ENCODE data around the gene FAT1.

FAT1 gene

GRCh38 chr4:186722796-186723291 lies 812 bp downstream of the FAT1 start (continued):
- TF ChIP-seq ZNF146 (tag by site-specific recombination; IDR thresholded peaks at IDR 0.05) (no peak), INSM2 (tag by site-specific recombination; IDR thresholded peaks at IDR 0.05) (no peak), ZNF10 (tag by site-specific recombination; IDR thresholded peaks at IDR 0.05) (no peak), YY1 (tag by site-specific recombination; IDR thresholded peaks at IDR 0.05) (no peak), SCRT1 (tag by site-specific recombination; IDR thresholded peaks at IDR 0.05; ENCODE audit: borderline replicate concordance) (0 out of 2 replicates have a peak, but pooled peaks have one; percentile 40), ZNF792 (tag by site-specific recombination; IDR thresholded peaks at IDR 0.05) (no peak), ZNF560 (tag by site-specific recombination; IDR thresholded peaks at IDR 0.05; ENCODE audit: borderline replicate concordance) (no peak), TRIM28 (IDR thresholded peaks at IDR 0.05; ENCODE audit: borderline replicate concordance, low read length) (no peak), ZSCAN23 (tag by site-specific recombination; IDR thresholded peaks at IDR 0.05) (no peak)

GRCh38 chr4:186719925-186720694 lies 3.5 kb downstream of the FAT1 start:
- peaks cover 0 to 4% of the 10 kb centered on the region in 2 experiments; a peak in 1 of 3 replicates for H3K36me3 ChIP-seq (ENCODE audit: control insufficient read depth in 2 of 2, insufficient read depth in 1 of 2, low read length in 2 of 2)
- no peaks in the 10 kb centered on the region for H3K4me1 ChIP-seq (ENCODE audit: control insufficient read depth, insufficient read depth, low read length)
- TF ChIP-seq SCRT2 (tag by site-specific recombination; IDR thresholded peaks at IDR 0.05) (peak; percentile 95), ZNF654 (tag by site-specific recombination; IDR thresholded peaks at IDR 0.05; ENCODE audit: low read depth) (peak; percentile 56), ZNF214 (tag by site-specific recombination; IDR thresholded peaks at IDR 0.05; ENCODE audit: borderline replicate concordance) (no peak), ZNF37A (tag by site-specific recombination; IDR thresholded peaks at IDR 0.05) (no peak), MYNN (tag by site-specific recombination; IDR thresholded peaks at IDR 0.05; ENCODE audit: borderline replicate concordance) (no peak), ZNF18 (tag by site-specific recombination; IDR thresholded peaks at IDR 0.05) (no peak), ZNF341 (tag by site-specific recombination; IDR thresholded peaks at IDR 0.05; ENCODE audit: low read depth) (no peak), ZNF514 (tag by site-specific recombination; IDR thresholded peaks at IDR 0.05) (no peak), ZNF777 (tag by site-specific recombination; IDR thresholded peaks at IDR 0.05; ENCODE audit: borderline replicate concordance) (no peak), ZNF2 (tag by site-specific recombination; IDR thresholded peaks at IDR 0.05) (peak; percentile 95), ZNF202 (tag by site-specific recombination; IDR thresholded peaks at IDR 0.05; ENCODE audit: borderline replicate concordance) (no peak), SETDB1 (IDR thresholded peaks at IDR 0.05; ENCODE audit: insufficient read length, low read length) (peak; percentile 88)
- ChIA-PET CTCF (interaction anchor here (0.5 to 2.5 kb wide), 11 partner anchors 11 to 812 kb away, joined by 3 to 13 read pairs (median 3); no protein-coding TSS in a partner anchor), POLR2A (no interaction called here)
- no peak overlapping the region for H3K4me3 ChIP-seq (ENCODE audit: low read depth, low read length)
- H3K27ac ChIP-seq (ENCODE audit: extremely low read depth, low read depth, low read length), result no peak overlapping the region
- H3K9me3 ChIP-seq (ENCODE audit: control insufficient read depth, insufficient read depth, low read depth, low read length), result no peaks in the 10 kb centered on the region

- H3K9me3 ChIP-seq (ENCODE audit: control insufficient read depth, insufficient read depth, low read depth, low read length), result no peaks in the 10 kb centered on the region
- no peaks in the 10 kb centered on the region for H3K4me1 ChIP-seq (ENCODE audit: control insufficient read depth, insufficient read depth, low read length)
- ChIA-PET POLR2A (no interaction called here), CTCF (no interaction called here)
- H3K4me3 ChIP-seq (ENCODE audit: low read depth, low read length), result no peak overlapping the region
- H3K27ac ChIP-seq (ENCODE audit: extremely low read depth, low read depth, low read length), result no peak overlapping the region
- peaks cover 0 to 4% of the 10 kb centered on the region in 2 experiments; a peak in 1 of 3 replicates for H3K36me3 ChIP-seq (ENCODE audit: control insufficient read depth in 2 of 2, insufficient read depth in 1 of 2, low read length in 2 of 2)
- no peak for TF ChIP-seq ZNF394 (tag by site-specific recombination; IDR thresholded peaks at IDR 0.05; ENCODE audit: borderline replicate concordance)
- no peak for TF ChIP-seq ZNF174 (tag by site-specific recombination; IDR thresholded peaks at IDR 0.05)
- TF ChIP-seq ZNF24 (tag by site-specific recombination; IDR thresholded peaks at IDR 0.05), result no peak
- no peak for TF ChIP-seq ZNF558 (tag by site-specific recombination; IDR thresholded peaks at IDR 0.05)
- no peak for TF ChIP-seq ZBTB6 (tag by site-specific recombination; IDR thresholded peaks at IDR 0.05)
- no peak for TF ChIP-seq ZBTB17 (tag by site-specific recombination; IDR thresholded peaks at IDR 0.05)
- TF ChIP-seq ZFP3 (tag by site-specific recombination; IDR thresholded peaks at IDR 0.05; ENCODE audit: low read depth), result no peak
- TF ChIP-seq ZNF398 (tag by site-specific recombination; IDR thresholded peaks at IDR 0.05), result no peak
These were observed 6.1 kb downstream of the FAT1 start for GRCh38 chr4:186717556-186717955.
